ENCODE results near the gene SMCHD1. TPM values are rescaled to one million over a fixed set of nuclear protein-coding genes. Genes with fewer than 3 reads are reported as not detected.
"Not testable (repeated sequence)": the region's sequence is repeated elsewhere in the genome, so short reads cannot be mapped to it uniquely, and the experiment has no call there.

Gene SMCHD1
- polyA plus RNA-seq, 1 donor = 42.7 TPM

DNA sequence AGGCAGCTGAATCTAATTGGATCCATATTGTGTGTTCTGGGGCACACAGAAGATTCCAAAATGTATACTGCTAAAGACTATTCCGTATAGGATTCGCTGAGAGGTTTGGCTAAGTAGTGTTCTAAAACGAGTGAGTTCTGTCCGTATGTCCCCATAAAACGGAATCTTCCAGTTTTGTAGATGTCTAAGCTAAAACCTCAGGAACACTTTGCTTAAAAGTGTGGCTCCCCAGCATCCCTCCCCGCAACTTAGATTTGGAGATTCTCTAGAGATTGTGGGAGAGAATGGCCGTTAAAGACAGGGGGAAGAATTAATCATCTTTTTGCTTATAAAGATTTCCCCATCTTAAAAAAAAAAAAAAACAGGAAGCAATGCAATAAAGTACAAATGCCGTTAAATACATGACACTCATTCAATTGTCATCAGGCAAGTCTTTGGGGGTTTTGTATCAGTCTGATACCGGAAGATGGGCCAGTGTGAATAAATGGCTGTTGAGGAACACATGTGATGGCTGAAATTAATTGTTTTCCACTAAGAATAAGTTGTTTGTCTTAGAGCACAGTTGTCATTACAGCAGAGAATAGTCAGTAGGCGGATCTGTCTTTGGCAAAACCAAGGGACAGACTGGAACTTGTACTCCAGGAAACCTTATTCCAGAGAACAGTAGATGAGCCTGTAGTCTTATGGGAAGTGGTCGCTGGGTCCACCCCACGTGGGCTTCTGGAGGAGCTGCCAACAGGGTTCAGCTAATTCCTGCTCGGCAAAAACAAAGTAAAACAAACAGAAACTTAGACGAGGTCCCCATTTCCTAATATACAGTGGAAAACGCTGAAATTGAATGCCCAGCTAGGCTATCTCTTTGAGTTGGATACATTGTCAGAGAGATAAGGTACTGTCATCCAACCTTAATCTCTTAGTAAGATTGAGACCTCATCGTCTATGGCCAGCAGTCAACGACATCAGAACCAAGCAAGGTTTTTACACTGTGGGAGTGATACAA, 193.0 kb downstream of the SMCHD1 start:
- H3K27ac ChIP-seq (ENCODE audit: low read length) = no peak overlapping the region
- H3K4me3 ChIP-seq (ENCODE audit: low read length) = no peak overlapping the region
- peaks cover 2% of the 10 kb centered on the region for H3K4me1 ChIP-seq (ENCODE audit: control insufficient read depth, insufficient read depth, low read length)

DNA sequence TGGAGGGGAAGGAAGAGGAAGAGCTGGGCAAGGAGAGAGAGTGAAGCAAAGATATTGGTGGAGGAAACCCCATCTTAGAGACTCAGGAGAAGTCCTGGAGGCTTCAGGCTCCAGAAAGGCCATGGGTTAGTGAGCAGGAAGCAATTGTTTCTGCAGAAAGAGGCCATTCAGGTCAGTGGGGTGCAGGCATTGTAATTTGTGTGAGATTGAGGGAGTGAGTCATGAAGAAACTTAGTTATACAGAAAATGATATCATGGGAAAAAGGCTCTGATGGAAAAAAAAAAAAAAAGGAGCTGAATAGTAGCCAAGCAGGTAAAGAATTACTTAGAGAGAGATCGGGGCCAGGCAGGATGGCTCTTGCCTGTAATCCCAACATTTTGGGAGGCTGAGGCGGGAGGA, 195.3 kb downstream of the SMCHD1 start:
- 100% methylated on average over 1 of the region's 2 CpGs for WGBS (ENCODE audit: insufficient coverage, low lambda C conversion rate)
- H3K27me3 ChIP-seq (ENCODE audit: control insufficient read depth, insufficient read depth, low read length) = peaks cover 45% of the 10 kb centered on the region
- H3K4me3 ChIP-seq (ENCODE audit: low read length) = no peak overlapping the region

More for the DNA sequence above, 193.0 kb downstream of the SMCHD1 start:
- Histone ChIP-seq H3K36me3 (ENCODE audit: control insufficient read depth, insufficient read depth, low read length) (no peaks in the 10 kb centered on the region), H3K27me3 (ENCODE audit: control insufficient read depth, insufficient read depth, low read length) (peaks cover 68% of the 10 kb centered on the region), H3K9me3 (ENCODE audit: control insufficient read depth, low read depth, low read length) (peaks cover 4% of the 10 kb centered on the region)
- 47% methylated on average over 2 of the region's 17 CpGs for WGBS (ENCODE audit: insufficient coverage, low lambda C conversion rate)
- no peak for DNase-seq

DNA sequence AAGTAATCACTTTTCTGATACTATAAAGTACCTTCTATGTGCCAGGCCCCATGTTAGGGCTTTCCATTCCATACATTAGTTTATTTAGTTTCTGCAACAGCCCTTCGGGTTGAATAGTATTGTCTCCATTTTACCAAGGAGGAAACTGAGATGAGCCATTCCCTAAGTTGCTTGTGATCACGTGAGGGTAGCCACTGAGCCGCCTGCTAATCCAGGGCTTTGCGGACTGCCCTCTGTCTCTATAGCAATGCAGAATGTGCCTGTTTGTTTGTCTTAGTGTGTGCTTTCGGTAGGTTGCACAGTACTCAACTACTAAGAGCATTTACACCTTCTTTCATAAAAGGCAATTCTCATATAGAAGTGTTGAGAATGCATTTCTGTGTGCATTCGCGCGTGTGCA, 196.2 kb downstream of the SMCHD1 start:
- no peaks in the 10 kb centered on the region for H3K4me1 ChIP-seq (ENCODE audit: control insufficient read depth, insufficient read depth, low read length)
- peaks cover 36% of the 10 kb centered on the region for H3K27me3 ChIP-seq (ENCODE audit: control insufficient read depth, insufficient read depth, low read length)
- no peak for DNase-seq
- H3K4me3 ChIP-seq (ENCODE audit: low read length) = no peak overlapping the region
- WGBS (ENCODE audit: insufficient coverage, low lambda C conversion rate) = no CpG with 5 or more reads among the region's 8 CpGs
- no peaks in the 10 kb centered on the region for H3K36me3 ChIP-seq (ENCODE audit: control insufficient read depth, insufficient read depth, low read length)
- no peak overlapping the region for H3K27ac ChIP-seq (ENCODE audit: low read length)
- peaks cover 4% of the 10 kb centered on the region for H3K9me3 ChIP-seq (ENCODE audit: control insufficient read depth, low read depth, low read length)

More for the DNA sequence above, 195.3 kb downstream of the SMCHD1 start:
- Histone ChIP-seq H3K4me1 (ENCODE audit: control insufficient read depth, insufficient read depth, low read length) (peaks cover 2% of the 10 kb centered on the region), H3K27ac (ENCODE audit: low read length) (no peak overlapping the region), H3K36me3 (ENCODE audit: control insufficient read depth, insufficient read depth, low read length) (no peaks in the 10 kb centered on the region), H3K9me3 (ENCODE audit: control insufficient read depth, low read depth, low read length) (peaks cover 4% of the 10 kb centered on the region)
- no peak for DNase-seq

- H3K27ac ChIP-seq (ENCODE audit: low read length); DNase-seq; H3K4me1 ChIP-seq (ENCODE audit: control insufficient read depth, insufficient read depth, low read length); H3K9me3 ChIP-seq (ENCODE audit: control insufficient read depth, low read depth, low read length); H3K36me3 ChIP-seq (ENCODE audit: control insufficient read depth, insufficient read depth, low read length); H3K4me3 ChIP-seq (ENCODE audit: low read length): not testable (repeated sequence)
- WGBS (ENCODE audit: insufficient coverage, low lambda C conversion rate) = 100% methylated on average over 1 of the region's 12 CpGs
- H3K27me3 ChIP-seq (ENCODE audit: control insufficient read depth, insufficient read depth, low read length) = peaks cover 31% of the 10 kb centered on the region
Measured at GRCh38 chr18:2852460-2852859, 196.9 kb downstream of the SMCHD1 start.

DNA sequence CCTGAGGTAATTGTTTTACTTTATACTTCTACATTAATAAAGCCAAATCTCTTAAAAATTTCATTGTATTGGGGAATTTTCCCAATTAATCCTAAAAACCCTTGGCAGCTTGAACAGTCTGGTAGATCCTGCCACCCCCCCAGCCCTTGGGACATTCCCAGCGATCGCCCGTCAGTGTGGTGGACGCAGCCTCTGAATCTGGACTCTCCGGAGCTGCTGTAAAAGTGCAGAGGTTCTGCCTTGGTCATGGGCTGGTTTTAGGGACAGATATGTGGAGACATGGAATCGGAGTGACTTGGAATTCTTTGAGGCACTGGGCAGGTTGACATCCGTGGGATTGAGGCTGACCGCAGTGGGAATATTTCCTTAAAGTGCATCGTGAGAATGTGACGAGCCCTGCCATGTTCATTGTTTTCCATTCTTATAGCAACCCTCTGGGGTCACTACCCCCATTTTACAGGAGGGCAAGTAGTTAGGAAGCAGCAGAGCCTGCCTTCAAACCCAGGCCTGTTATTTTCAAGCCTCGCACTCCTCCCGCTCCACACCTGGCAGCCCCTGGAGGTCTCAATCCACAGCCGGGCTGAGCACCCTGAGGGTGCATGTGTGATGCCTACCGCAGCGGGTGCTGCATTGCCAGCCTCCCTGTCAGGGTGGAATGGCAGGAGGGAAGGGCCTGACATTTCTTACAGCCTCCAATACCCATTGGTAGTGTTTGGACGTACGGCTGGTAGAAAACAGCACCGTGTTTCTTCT, 197.8 kb downstream of the SMCHD1 start:
- no peaks in the 10 kb centered on the region for H3K4me1 ChIP-seq (ENCODE audit: control insufficient read depth, insufficient read depth, low read length)
- DNase-seq = no peak
- H3K27me3 ChIP-seq (ENCODE audit: control insufficient read depth, insufficient read depth, low read length) = peaks cover 23% of the 10 kb centered on the region
- no peak overlapping the region for H3K27ac ChIP-seq (ENCODE audit: low read length)
- WGBS (ENCODE audit: insufficient coverage, low lambda C conversion rate) = no CpG with 5 or more reads among the region's 18 CpGs
- H3K4me3 ChIP-seq (ENCODE audit: low read length) = no peak overlapping the region
- H3K36me3 ChIP-seq (ENCODE audit: control insufficient read depth, insufficient read depth, low read length) = no peaks in the 10 kb centered on the region
- H3K9me3 ChIP-seq (ENCODE audit: control insufficient read depth, low read depth, low read length) = no peaks in the 10 kb centered on the region

DNA sequence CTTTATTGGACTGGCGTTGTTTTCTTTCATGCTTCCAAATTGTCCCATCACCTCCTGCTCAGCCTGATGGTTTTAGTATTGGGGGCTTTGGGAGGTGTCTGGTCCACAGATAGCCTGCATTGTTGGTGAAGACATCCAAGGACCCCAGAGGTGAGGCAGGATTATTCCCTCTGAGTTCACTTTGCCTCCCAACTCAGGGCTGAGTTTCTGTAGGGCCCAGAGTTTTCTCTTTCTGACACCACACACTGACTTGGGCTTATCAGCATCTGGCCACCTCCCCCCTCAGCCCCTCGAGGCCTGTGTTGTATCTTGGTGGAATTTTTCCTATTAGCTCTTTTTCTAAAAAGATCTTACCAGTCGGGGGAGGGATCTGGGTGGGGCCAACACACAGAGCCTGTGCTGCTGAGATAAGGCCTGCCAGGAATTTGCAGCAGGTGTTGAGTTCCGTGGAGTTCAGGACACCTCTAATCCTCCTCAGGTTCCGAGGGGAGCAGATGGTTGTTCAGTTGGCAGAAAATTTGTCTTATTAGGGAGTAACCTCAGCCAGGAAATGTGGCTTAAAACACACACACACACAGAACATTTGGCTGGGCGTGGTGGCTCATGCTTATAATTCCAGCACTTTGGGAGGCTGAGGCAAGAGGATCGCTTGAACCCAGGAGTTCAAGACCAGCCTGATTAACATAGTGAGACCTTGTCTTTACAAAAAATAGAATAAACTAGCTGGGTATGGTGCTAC, 198.6 kb downstream of the SMCHD1 start:
- H3K4me1 ChIP-seq (ENCODE audit: control insufficient read depth, insufficient read depth, low read length) = no peaks in the 10 kb centered on the region
- peaks cover 15% of the 10 kb centered on the region for H3K27me3 ChIP-seq (ENCODE audit: control insufficient read depth, insufficient read depth, low read length)
- H3K4me3 ChIP-seq (ENCODE audit: low read length) = no peak overlapping the region
- no peak for DNase-seq
- H3K27ac ChIP-seq (ENCODE audit: low read length) = no peak overlapping the region
- H3K36me3 ChIP-seq (ENCODE audit: control insufficient read depth, insufficient read depth, low read length) = no peaks in the 10 kb centered on the region
- WGBS (ENCODE audit: insufficient coverage, low lambda C conversion rate) = no CpG with 5 or more reads among the region's 7 CpGs
- H3K9me3 ChIP-seq (ENCODE audit: control insufficient read depth, low read depth, low read length) = no peaks in the 10 kb centered on the region

Other genes with a start within 250 kb of the SMCHD1 start
- gene METTL4, start 84.2 kb upstream of the SMCHD1 start, polyA plus RNA-seq = 13.3 TPM
- gene NDC80, start 84.2 kb upstream of the SMCHD1 start, polyA plus RNA-seq = 11.8 TPM
- 30.4 TPM for gene EMILIN2, start 191.3 kb downstream of the SMCHD1 start, polyA plus RNA-seq